ENCODE results near the gene SCGB1C2. TPM values are rescaled to one million over a fixed set of nuclear protein-coding genes. Genes with fewer than 3 reads are reported as not detected.
"Not testable (repeated sequence)": the region's sequence is repeated elsewhere in the genome, so short reads cannot be mapped to it uniquely, and the experiment has no call there.

Gene SCGB1C2
- polyA plus RNA-seq, 5 donors, result not detected

DNA sequence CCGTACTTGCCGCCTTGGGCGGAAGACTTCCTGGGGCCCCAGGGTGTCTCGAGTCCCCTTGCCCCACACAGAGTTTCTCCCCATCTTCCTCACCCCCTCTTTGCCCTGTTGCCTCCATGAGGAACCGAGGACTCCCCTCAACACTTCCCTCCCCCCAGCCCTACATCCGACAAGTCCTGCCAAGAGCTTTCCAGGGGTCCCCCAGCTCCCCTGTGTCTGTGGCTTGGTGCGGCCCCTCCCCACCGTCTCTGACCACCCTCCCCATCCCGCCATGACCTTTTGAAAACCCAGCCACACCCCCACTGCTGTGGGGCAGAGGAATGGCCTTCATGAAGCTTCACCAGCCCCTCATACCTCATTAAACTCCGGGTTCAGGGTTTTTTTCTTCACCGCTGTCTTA, 11.4 kb downstream of the SCGB1C2 start:
- no peak for DNase-seq

DNA sequence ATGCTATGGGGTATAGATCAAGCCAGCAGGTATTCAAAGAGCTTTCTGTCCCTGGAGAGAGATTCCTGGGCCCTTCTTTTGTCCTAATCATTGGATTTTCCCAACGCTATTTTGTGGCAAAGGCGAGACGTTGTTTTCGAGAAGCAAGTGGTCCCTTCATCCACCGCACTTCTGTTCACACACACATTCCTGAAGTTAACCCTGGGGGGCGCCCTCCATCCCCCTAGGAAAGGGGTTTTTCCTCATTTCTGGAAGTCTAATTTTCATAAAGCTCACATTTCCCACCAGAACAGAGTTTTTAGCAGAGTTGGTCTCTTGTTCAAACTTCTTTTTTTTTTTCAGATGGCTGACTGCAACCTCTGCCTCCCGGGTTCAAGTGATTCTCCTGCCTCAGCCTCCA, 11.9 kb downstream of the SCGB1C2 start:
- DNase-seq, result no peak

DNA sequence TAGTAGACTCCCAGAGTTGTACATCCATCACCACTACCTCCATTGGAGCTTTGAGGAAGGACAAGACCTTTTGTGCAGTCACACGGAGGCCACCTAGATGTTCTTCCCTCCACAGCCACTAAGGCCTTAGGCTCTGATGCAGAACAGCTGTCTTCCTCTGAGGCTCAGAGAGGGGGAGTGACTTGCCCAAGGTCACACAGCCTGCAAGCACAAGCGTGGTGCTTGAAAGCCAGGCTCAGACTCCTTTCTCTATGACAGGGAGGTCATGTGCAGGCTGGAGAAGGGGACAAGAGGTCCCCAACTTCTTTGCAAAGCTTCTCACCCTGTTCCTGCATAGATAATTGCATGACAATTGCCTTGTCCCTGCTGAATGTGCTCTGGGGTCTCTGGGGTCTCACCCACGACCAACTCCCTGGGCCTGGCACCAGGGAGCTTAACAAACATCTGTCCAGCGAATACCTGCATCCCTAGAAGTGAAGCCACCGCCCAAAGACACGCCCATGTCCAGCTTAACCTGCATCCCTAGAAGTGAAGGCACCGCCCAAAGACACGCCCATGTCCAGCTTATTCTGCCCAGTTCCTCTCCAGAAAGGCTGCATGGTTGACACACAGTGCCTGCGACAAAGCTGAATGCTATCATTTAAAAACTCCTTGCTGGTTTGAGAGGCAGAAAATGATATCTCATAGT, 12.7 kb downstream of the SCGB1C2 start:
- no peak for DNase-seq

DNA sequence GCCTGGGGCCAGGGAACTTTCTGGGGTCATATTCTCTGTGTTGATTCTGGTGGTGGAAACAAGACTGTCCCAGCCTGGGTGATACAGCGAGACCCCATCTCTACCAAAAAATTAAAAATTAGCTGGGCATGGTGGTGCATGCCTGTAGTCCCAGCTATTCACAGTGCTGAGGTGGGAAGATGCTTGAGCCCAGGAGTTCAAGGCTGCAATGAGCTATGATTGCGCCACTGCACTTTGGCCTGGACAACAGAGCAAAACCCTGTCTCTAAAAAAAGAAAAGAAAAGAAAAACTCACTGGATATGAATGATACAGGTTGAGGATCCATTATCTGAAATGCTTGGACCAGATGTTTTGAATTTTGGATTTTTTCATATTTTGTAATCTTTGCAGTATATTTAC, 13.6 kb downstream of the SCGB1C2 start:
- DNase-seq, result no peak

DNA sequence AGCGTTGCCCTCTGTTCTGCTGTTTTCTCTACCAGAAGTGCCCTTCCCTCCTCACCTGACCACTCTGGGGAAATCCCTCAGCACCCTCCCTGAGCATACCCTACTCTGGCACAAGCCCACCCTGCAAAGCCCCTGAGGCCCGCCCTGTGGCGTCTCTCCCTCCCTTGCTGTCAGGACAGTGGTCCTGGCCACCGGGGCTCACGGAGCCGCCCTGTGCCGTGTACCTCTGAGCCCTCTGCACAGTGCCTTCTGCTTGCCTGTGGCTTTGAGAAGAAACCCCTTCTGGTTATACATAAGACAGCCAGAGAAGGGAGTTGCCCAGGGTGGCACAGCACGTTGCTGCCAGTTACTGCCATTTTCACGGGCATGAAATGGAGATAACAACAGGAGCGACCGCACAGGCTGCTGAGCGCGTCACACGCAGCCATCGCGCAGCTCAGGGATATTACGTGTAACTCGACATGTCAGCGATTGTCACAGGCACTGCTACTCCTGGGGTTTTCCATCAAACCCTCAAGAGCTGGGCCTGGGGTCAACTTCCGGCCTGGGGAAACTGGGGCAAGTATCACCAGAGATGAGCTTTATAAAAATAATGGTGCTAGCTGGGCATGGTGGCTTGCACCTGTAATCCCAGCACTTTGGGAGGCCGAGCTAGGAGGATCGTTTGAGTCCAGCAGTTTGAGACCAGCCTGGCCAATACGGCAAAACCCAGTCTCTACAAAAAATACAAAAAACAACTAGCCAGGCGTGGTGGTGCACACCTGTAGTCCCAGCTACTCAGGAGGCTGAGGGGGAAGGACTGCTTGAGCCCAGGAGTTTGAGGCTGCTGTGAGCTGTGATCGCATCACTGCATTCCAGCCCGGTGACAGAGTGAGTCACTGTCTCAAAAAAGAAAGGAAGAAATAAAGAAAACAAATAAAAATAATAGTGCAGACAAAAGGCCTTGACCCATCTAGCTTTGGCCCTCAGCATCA, 14.8 kb downstream of the SCGB1C2 start:
- no peak for DNase-seq

DNA sequence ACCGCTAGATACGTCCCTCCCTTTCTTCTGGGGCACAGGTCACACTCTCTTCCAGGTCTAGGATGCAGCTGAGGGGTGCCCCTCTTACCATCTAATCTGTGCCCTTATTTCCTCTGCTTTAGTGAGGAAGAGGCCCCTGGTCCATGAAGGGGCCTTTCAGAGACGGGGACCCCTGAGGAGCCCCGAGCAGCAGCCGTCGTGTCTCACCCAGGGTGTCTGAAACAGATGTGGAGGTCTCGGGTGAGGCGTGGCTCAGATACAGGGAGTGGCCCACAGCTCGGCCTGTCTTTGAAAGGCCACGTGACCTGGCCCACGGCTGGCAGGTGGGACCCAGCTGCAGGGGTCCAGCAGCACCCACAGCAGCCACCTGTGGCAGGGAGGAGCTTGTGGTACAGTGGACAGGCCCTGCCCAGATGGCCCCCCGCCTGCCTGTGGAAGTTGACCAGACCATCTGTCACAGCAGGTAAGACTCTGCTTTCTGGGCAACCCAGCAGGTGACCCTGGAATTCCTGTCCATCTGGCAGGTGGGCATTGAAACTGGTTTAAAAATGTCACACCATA, 15.6 kb downstream of the SCGB1C2 start:
- DNase-seq, result no peak

DNA sequence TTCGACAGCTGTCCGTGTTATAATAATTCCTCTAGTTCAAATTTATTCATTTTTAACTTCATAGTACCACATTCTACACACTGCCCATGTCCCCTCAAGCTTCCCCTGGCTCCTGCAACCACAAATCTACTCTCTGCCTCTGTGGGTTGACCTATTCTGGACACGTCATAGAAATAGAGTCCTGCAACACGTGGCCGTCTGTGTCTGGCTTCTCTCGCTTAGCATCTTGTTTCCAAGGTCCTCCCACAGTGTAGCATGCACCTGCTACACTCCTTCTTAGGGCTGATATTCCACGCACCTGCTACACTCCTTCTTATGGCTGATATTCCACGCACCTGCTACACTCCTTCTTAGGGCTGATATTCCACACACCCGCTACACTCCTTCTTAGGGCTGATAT, 16.5 kb downstream of the SCGB1C2 start:
- DNase-seq, result no peak

DNA sequence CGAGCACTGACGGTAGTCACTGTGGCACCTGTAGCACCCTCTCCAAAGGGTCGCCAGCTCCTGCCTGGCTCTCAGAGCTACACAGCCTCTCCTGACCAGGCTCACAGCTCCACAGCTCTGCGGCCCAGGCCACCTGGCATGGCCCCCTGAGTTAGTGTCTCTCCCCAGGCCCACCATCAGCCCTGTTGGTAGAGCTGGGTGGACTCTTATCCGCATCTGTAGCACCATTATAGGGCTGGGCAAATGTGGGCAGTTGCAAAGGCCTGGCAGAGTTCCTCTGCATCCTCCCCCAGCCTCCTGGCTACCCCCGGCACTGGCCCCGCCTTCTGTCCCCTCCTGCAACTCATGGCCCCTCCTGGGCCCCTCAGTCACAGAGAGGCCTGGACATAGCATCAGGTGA, 18.2 kb downstream of the SCGB1C2 start:
- no peak for DNase-seq

DNA sequence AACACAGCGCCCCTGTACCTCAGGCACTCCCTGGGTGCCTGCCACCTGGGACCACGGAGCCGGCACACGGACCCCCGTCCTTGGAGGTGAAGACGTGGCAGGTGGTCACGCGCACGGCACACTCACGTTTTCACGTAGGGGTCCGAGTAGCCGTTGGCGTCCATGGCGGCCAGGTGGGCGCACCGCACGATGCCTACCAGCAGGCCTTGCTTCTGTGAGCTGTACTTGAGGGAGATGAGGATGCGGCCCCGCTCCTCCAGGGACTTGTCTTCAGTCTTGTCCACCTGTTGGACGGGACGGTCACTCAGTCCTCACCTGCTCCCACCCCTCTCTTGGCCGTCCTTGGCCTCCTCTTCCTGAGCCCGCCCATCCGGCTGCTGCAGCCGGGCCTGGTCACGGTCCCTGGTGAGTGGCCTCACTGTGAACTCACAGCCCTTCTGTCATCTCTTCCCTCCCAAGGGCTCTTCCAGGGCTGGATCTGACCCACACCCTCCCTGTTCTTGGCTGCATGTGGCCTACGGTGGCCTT, 18.8 kb downstream of the SCGB1C2 start:
- DNase-seq, result no peak

DNA sequence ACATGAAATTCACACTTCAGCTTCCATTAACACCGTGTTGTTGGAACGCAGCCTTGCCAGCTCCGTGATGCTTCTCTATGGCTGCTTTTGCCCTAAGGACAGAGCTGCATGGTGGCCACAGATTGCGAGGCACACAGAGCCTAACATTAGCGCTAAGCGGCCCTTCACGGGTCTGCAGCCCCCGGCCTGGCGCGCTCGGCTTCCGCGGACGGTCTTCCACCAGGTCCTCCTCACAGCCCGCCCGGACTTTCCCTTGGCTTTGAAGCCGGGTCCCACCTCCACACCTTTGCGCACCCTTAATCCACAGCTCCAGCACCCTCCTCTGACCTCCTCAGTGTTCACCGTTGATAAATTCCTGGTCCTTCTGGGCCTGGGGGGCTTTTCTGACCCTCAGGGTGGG, 19.6 kb downstream of the SCGB1C2 start:
- DNase-seq, result no peak

DNA sequence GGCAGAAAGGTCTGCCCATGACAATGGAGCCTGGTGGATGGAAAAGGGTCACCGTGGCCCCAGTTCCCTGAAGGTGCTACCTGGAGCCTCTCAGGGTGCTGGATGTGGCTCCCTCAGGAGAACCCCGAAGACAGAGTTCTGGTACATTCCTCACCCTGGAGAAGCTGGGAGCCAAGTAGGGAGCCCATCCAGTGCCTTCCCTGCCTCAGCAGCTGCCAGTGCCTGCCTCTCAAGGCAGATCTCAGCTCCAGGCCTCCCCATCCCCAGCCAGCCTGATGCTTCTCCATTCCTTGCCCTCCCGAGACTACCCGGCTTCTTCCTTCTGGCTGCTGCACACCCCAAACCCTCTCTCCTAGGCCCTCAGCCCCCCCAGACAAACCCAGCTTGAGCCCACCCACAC, 20.5 kb downstream of the SCGB1C2 start:
- no peak for DNase-seq

DNA sequence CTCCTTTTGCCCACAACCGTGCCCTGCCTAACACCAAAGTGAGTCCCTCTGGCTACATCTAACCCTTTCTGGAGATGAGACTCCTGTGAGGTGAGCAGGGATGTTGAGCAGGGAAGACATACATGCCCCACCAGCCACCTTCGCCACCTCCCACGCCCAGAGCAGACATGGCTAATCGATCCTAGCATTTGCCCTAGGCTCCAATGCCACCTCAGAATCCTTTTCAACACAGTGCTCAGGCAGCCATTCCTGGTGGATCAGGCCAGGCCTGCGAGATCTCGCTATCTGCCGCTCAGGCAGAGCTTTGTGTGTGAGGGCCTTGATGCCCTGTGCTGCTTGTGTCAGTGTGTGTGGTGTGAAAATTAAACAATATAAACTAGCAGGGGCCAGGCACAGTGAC, 21.0 kb downstream of the SCGB1C2 start:
- DNase-seq, result no peak

DNA sequence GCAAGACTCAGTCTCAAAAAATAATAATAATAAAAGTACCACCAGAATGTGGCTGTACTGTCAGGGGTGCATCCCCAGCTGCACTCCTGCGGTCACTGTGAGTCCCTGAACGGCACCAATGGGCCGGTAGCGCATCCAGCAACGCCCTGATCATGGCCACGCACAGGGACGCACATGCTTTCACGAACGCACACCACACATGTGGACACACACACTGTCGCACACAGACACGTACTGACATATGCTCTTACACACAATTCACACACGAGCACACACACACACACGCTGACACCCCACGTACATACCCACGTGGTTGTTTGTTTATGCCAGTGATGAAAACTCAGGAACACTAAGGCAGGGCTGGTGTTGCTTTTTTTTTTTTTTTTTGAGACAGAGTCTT, 22.2 kb downstream of the SCGB1C2 start:
- DNase-seq, result no peak

DNA sequence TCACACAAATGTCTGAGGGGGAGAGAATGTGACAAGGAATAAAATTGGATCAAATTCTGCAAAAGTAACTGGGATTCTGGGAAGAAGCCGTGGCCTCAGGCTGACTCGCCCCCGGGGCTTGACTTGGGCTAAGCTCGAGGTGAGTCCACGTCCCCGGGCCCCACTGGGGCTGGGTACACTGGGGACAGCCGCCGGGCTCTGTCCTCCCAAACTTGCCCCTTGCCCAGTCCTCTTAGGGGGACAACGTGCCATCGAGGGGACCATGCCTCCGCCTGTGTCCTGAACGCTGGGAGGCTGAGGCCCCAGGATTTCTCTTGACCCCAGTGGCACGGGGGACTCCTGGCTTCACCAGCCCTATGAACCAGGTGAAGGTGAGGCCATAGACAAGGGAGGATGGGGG, 23.0 kb downstream of the SCGB1C2 start:
- DNase-seq, result no peak

DNA sequence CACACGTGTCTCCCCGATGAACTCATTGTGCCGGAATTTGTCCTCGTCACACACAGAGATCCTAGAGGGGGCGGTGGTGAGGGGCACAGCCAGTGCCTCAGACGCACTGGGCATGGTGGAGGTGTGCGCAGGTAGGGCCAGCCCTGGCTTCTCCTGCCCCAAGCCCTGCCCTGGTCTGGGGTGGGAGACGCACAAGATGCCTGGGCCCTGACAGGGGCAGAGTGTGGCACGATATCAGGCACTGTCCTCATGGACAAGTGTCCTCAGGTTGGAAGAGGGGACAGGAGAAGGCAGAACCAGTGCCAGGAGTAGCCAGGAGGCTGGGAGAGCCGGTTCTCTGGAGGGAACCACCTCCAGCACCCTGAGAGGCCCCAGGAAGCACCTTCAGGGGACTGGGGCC, 24.1 kb downstream of the SCGB1C2 start:
- DNase-seq, result no peak

DNA sequence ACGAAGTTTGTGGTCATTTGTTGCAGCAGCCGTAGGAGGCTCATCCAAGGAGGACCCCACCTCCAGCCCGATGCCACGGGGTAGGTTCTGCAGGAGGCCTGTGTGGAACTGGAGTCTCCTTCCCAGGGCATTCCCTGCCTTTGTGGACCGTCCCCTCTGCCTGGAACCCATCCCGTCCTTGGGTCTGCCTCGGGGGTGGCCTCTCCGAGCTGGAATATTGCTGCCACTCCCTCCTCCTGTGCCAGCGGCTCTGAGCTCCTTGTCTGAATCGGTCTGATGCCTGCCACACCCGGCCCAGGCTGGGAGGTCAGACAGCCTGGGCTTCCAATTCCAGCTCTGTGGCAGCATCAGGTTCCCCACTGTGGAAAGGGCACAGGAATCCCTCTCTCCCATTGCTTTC, 25.3 kb downstream of the SCGB1C2 start:
- no peak for DNase-seq

DNA sequence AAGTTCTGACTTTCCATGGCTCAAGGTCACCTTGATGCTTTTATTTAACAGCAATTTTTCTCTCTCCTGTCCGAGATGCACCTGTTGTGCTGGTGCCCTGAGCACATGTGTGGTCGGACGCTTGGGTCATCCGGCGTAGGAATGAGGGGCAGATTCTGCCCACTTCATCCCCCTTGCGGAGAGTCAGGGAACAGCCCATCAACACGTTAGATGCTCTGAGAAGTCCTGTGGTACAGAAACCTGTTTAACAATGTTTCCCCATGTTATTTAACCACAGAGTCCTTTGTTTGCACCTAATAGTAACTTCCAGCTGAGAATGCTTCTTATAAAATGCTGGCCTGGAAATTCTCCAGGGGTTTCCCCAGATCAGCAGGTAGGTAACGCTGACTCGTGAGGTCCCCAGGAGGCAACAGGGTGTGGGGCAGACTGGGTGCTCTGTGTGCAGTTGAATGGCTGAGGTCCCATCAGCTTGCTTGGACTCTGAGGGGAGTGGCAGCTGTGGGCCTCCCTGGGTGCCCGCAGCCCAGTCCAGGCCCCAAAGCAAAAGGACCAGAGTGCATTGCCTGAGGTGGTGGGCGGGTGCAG, 26.2 kb downstream of the SCGB1C2 start:
- no peak for DNase-seq

DNA sequence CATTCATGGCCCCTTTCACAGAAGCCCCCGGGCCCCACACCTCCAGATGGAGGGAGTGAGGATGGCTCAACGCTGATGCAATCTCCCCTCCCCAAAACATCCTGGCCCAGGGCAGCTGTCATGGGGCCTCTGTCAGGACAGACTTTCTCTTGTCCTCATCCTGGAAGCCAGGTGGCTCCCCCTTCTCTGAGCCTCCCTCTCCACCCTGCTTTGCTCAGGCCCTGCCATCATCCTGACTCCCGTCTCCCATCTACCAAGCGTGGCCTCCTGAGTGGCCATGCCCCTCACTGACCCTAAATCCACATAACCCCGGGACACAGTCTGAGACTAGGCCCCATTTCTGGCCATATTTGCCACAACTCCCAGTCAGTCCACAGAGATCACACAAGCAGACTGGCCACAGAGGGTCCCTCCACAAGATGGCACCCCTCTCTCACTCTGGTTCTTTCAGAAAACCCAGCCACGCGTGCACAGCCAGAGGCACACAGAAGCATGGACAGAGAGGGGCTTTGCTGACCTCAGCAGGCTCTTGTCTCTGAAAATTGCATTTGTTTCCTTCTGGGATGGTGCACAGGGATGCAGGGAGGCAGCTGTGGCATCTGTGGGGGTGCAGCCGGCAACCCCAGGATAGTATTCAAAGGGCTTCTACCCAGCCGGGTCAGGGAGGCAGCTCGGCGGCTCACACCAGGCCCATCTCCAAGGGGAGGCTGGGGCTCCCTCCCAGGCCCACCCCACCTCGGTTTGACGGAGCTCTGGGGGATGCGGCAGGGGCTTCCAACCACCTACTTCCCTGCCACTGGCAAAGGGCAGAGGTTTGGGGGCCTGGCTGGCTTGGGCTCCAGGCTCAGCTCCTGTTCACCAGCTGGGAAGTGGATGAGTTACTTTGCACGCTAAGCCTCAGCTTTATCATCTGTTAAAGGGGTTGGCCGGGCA, 27.2 kb downstream of the SCGB1C2 start:
- peak in 1 of 2 donors; percentile 52 for DNase-seq

DNA sequence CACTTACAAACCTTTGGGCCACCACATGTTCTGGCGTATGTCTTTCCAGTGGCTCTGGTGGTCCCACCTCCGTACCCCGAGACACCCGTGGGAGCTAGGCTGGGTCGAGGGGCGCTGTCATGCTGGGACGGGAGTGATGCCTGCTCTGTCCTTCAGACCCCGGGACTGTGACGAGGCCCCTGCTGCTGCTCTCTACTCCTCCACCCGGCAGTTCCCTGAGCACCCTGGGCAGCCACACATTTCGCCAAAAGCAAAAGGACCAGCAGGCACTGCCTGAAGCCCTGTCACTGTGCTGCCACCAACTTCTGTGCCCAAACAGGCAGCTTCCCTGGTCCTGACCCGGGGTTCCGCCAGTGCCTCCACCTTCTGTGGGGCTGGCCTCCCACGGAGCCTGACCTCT, 28.6 kb downstream of the SCGB1C2 start:
- no peak for DNase-seq

DNA sequence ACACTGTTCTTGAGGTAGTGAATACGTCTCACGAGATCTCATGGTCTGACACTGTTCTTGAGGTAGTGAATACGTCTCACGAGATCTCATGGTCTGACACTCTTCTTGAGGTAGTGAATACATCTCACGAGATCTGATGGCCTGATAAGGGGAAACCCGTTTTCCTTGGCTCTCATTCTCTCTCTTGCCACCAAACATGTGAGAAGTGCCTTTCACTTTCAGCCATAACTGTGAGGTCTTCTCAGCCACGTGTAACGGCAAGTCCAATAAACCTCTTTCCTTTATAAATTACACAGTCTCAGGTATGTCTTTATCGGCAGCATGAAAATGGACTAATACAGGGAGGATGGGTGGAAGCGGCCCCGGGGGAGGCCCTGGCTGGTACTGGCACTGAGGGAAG, 31.2 kb downstream of the SCGB1C2 start:
- not testable (repeated sequence) for DNase-seq

DNA sequence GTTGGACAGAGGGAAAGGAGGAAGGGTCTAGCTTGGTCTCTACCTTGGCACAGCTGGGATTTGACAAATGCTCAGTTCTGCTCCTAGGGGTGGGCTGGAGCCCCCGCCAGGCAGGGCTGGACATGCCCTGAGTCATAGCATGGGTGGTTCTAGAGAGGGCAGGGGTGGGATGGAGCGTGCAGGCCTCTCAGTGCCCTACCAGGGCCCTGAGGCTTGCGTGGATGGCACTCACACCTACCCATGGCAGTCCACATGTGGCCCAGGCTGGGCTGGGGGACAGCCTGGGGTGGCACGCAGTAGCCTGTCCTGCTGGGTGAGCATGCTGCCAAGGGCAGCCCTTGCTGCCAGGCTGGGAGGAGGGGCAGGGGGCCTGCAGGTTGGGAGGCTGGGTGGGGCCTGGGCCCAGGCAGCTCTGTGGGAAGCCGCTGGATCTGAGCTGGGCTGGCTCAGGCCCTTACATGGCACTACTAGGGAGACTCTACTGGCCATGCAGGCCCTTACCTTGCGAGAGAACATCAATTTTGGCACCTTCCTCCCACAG, 32.8 kb downstream of the SCGB1C2 start:
- no peak for DNase-seq

Data from right lung (tissue), 5 donors.